Measurements from ENCODE around the gene KCNK13. TPM values are rescaled to one million over a fixed set of nuclear protein-coding genes. Genes with fewer than 3 reads are reported as not detected.

The KCNK13 gene
- total RNA-seq, 1 donor from 2014 or later, result 1.4 TPM

- DNase-seq (ENCODE audit: low spot score), result no peak
Observed at GRCh38 chr14:90132821-90133570, 71.2 kb downstream of the KCNK13 start.

GRCh38 chr14:90136904-90137303 lies 75.1 kb downstream of the KCNK13 start:
- DNase-seq (ENCODE audit: low spot score), result no peak

- DNase-seq (ENCODE audit: low spot score), result no peak
Observed at GRCh38 chr14:90137807-90138206, 76.0 kb downstream of the KCNK13 start.

- no peak for DNase-seq (ENCODE audit: low spot score)
Observed at GRCh38 chr14:90139199-90139598, 77.4 kb downstream of the KCNK13 start.

GRCh38 chr14:90140298-90140955 lies 78.6 kb downstream of the KCNK13 start:
- DNase-seq (ENCODE audit: low spot score), result no peak

GRCh38 chr14:90140956-90141316 lies 79.1 kb downstream of the KCNK13 start:
- no peak for DNase-seq (ENCODE audit: low spot score)

GRCh38 chr14:90153429-90153828 lies 91.6 kb downstream of the KCNK13 start:
- DNase-seq (ENCODE audit: low spot score), result no peak

- DNase-seq (ENCODE audit: low spot score), result no peak
Observed at GRCh38 chr14:90154110-90154509, 92.3 kb downstream of the KCNK13 start.

- DNase-seq (ENCODE audit: low spot score), result no peak
Observed at GRCh38 chr14:90159146-90159545, 97.4 kb downstream of the KCNK13 start.

GRCh38 chr14:90159688-90160087 lies 97.9 kb downstream of the KCNK13 start:
- no peak for DNase-seq (ENCODE audit: low spot score)

GRCh38 chr14:90161129-90161528 lies 99.3 kb downstream of the KCNK13 start:
- DNase-seq (ENCODE audit: low spot score), result no peak

- DNase-seq (ENCODE audit: low spot score), result no peak
Observed at GRCh38 chr14:90168425-90169105, 106.8 kb downstream of the KCNK13 start.

GRCh38 chr14:90175631-90176030 lies 113.8 kb downstream of the KCNK13 start:
- DNase-seq (ENCODE audit: low spot score), result no peak

GRCh38 chr14:90177539-90178189 lies 115.9 kb downstream of the KCNK13 start:
- no peak for DNase-seq (ENCODE audit: low spot score)

GRCh38 chr14:90179357-90179756 lies 117.6 kb downstream of the KCNK13 start:
- no peak for DNase-seq (ENCODE audit: low spot score)

GRCh38 chr14:90179809-90180779 lies 118.3 kb downstream of the KCNK13 start:
- no peak for DNase-seq (ENCODE audit: low spot score)

GRCh38 chr14:90184094-90184493 lies 122.3 kb downstream of the KCNK13 start:
- DNase-seq (ENCODE audit: low spot score), result no peak

- no peak for DNase-seq (ENCODE audit: low spot score)
Observed at GRCh38 chr14:90184571-90185266, 122.9 kb downstream of the KCNK13 start.

- no peak for DNase-seq (ENCODE audit: low spot score)
Observed at GRCh38 chr14:90188588-90188987, 126.8 kb downstream of the KCNK13 start.

GRCh38 chr14:90191154-90191553 lies 129.4 kb downstream of the KCNK13 start:
- DNase-seq (ENCODE audit: low spot score), result no peak

- DNase-seq (ENCODE audit: low spot score), result no peak
Observed at GRCh38 chr14:90191585-90191984, 129.8 kb downstream of the KCNK13 start.

Measured in mucosa of gallbladder (tissue), 1 donor.